Endodermal cell (in vitro differentiated cells): ENCODE measurements around the gene BRD1. TPM values are rescaled to one million over a fixed set of nuclear protein-coding genes. Genes with fewer than 3 reads are reported as not detected.
"Not testable (repeated sequence)": the region's sequence is repeated elsewhere in the genome, so short reads cannot be mapped to it uniquely, and the experiment has no call there.

ENCODE experiments used
- DNase-seq: peaks from one replicate; pipeline ENCODE4 v3.0.0-alpha.2; 2017
- H3K27ac ChIP-seq: 2 replicates; pipeline ENCODE4 v1.5.1; 2013; ENCODE audit warnings: mild to moderate bottlenecking, low read depth, low read length, moderate library complexity
- H3K27me3 ChIP-seq: 2 replicates; pipeline ENCODE4 v1.6.1; 2013; ENCODE audit warnings: mild to moderate bottlenecking, low read length, moderate library complexity; ENCODE audit not compliant: insufficient read depth, control insufficient read depth, poor library complexity, severe bottlenecking
- H3K36me3 ChIP-seq: 2 replicates; pipeline ENCODE4 v1.7.0; 2013; ENCODE audit warnings: mild to moderate bottlenecking, low read length, moderate library complexity; ENCODE audit not compliant: control insufficient read depth, insufficient read depth
- H3K4me1 ChIP-seq: one replicate; pipeline ENCODE4 v1.7.0; 2013; ENCODE audit warnings: low read length; ENCODE audit not compliant: control insufficient read depth, insufficient read depth
- H3K4me3 ChIP-seq: 2 replicates; pipeline ENCODE4 v1.5.1; 2013; ENCODE audit warnings: mild to moderate bottlenecking, low read length, moderate library complexity
- H3K9ac ChIP-seq: 2 replicates; pipeline ENCODE4 v1.6.1; 2013; ENCODE audit warnings: mild to moderate bottlenecking, low read length, moderate library complexity; ENCODE audit not compliant: poor library complexity, severe bottlenecking; ENCODE audit errors: extremely low read depth
- H3K9me3 ChIP-seq: 2 replicates; pipeline ENCODE4 v1.6.1; 2013; ENCODE audit warnings: mild to moderate bottlenecking, low read length, moderate library complexity; ENCODE audit not compliant: control insufficient read depth
- H3K27ac Mint-ChIP-seq: 2 replicates; pipeline ENCODE4 v1.8.0; 2020; ENCODE audit warnings: mixed read lengths
- H3K27me3 Mint-ChIP-seq: 2 replicates; pipeline ENCODE4 v1.8.0; 2021; ENCODE audit warnings: mild to moderate bottlenecking, mixed read lengths; ENCODE audit not compliant: insufficient read depth
- H3K36me3 Mint-ChIP-seq: 2 replicates; pipeline ENCODE4 v1.8.0; 2020; ENCODE audit warnings: low read depth, mixed read lengths
- H3K4me1 Mint-ChIP-seq: 2 replicates; pipeline ENCODE4 v1.8.0; 2020; ENCODE audit warnings: mixed read lengths
- H3K4me3 Mint-ChIP-seq: 2 replicates; pipeline ENCODE4 v1.8.0; 2020; ENCODE audit warnings: mild to moderate bottlenecking, moderate library complexity, mixed read lengths
- H3K9me3 Mint-ChIP-seq: 2 replicates; pipeline ENCODE4 v1.8.0; 2020; ENCODE audit warnings: mild to moderate bottlenecking, mixed read lengths
- CTCF ChIP-seq: fragments of 200-600 bp; sonication (generic); conservative IDR thresholded peaks from 2 replicates; pipeline ENCODE4 v1.5.0; 2021; ENCODE audit warnings: antibody characterized with exemption, mild to moderate bottlenecking
- WGBS, 2 experiments: methylation state at CpG; one replicate each; pipeline versions ENCODE4 v1.1.5 to v1.1.7; 2013; ENCODE audit warnings: missing lambda C conversion rate in 2 of 2, mixed read lengths in 1 of 2; ENCODE audit not compliant: insufficient coverage in 1 of 2, insufficient read length in 1 of 2; 5-methylcytosine and 5-hydroxymethylcytosine counted together
- total RNA-seq, 2 donors: library from RNA; stranded (reverse); fragmentation: NEBNext Ultra II Directional in 1 of 2; extraction: Animal tissue kit (Norgen Biotek cat#: 25700) in 1 of 2; gene quantifications; 2 replicates in 1 of 2; 3 replicates in 1 of 2; pipeline ENCODE4 v1.2.1, GENCODE V29; 2021

The BRD1 gene
- total RNA-seq, 2 donors from 2014 or later, result 49.5 to 54.9 TPM

- H3K36me3 Mint-ChIP-seq, result peaks cover 6% of the 10 kb centered on the region
- no peak overlapping the region for H3K4me3 Mint-ChIP-seq
- TF ChIP-seq CTCF, result no peak
- no peak overlapping the region for H3K4me3 ChIP-seq
- H3K27ac Mint-ChIP-seq, result no peak overlapping the region
- peaks cover 9% of the 10 kb centered on the region for H3K9me3 ChIP-seq
- no peaks in the 10 kb centered on the region for H3K27me3 Mint-ChIP-seq
- no peaks in the 10 kb centered on the region for H3K27me3 ChIP-seq
- peak; percentile 31 for DNase-seq
- no peak overlapping the region for H3K9ac ChIP-seq
- H3K4me1 ChIP-seq, result no peaks in the 10 kb centered on the region
- WGBS, 2 experiments, result 80 to 84% methylated on average over 1 to 13 of the region's 13 CpGs
- no peaks in the 10 kb centered on the region for H3K36me3 ChIP-seq
- H3K9me3 Mint-ChIP-seq, result peaks cover 12% of the 10 kb centered on the region
- H3K27ac ChIP-seq, result no peak overlapping the region
- no peaks in the 10 kb centered on the region for H3K4me1 Mint-ChIP-seq
Observed at GRCh38 chr22:49763696-49764095, 64.0 kb downstream of the BRD1 start.

GRCh38 chr22:49763138-49763537 is 64.5 kb downstream of the BRD1 start:
- Histone ChIP-seq H3K36me3 (no peaks in the 10 kb centered on the region), H3K4me3 (no peak overlapping the region), H3K27me3 (no peaks in the 10 kb centered on the region), H3K4me1 (no peaks in the 10 kb centered on the region), H3K9ac (no peak overlapping the region), H3K27ac (no peak overlapping the region), H3K9me3 (peaks cover 9% of the 10 kb centered on the region)
- TF ChIP-seq CTCF, result no peak
- Mint-ChIP-seq H3K36me3 (peaks cover 6% of the 10 kb centered on the region), H3K9me3 (peaks cover 12% of the 10 kb centered on the region), H3K4me1 (no peaks in the 10 kb centered on the region), H3K27ac (no peak overlapping the region), H3K4me3 (no peak overlapping the region), H3K27me3 (no peaks in the 10 kb centered on the region)
- peak; percentile 22 for DNase-seq
- 88% methylated on average over 10 to 13 of the region's 13 CpGs for WGBS, 2 experiments

- H3K4me1 ChIP-seq, H3K4me3 Mint-ChIP-seq, H3K36me3 ChIP-seq, DNase-seq, H3K27ac ChIP-seq, H3K4me1 Mint-ChIP-seq, H3K36me3 Mint-ChIP-seq, H3K9me3 ChIP-seq, H3K27me3 ChIP-seq, H3K27ac Mint-ChIP-seq, H3K9ac ChIP-seq, H3K4me3 ChIP-seq, H3K27me3 Mint-ChIP-seq: not testable (repeated sequence)
- WGBS, 2 experiments, result 81 to 92% methylated on average over 3 to 5 of the region's 7 CpGs
- H3K9me3 Mint-ChIP-seq, result peaks cover 12% of the 10 kb centered on the region
Observed at GRCh38 chr22:49762571-49762970, 65.1 kb downstream of the BRD1 start.

- no peak overlapping the region for H3K27ac Mint-ChIP-seq
Observed at GRCh38 chr22:49761836-49762235, 65.8 kb downstream of the BRD1 start.

More at GRCh38 chr22:49761836-49762235, 65.8 kb downstream of the BRD1 start:
- Histone ChIP-seq H3K4me1 (no peaks in the 10 kb centered on the region), H3K27ac (no peak overlapping the region), H3K9ac (no peak overlapping the region), H3K36me3 (no peaks in the 10 kb centered on the region), H3K9me3 (peaks cover 5% of the 10 kb centered on the region), H3K27me3 (no peaks in the 10 kb centered on the region), H3K4me3 (no peak overlapping the region)
- no peak for TF ChIP-seq CTCF
- Mint-ChIP-seq H3K36me3 (no peaks in the 10 kb centered on the region), H3K9me3 (peaks cover 12% of the 10 kb centered on the region), H3K27me3 (peaks cover 2% of the 10 kb centered on the region), H3K4me3 (no peak overlapping the region), H3K4me1 (no peaks in the 10 kb centered on the region)
- 86 to 92% methylated on average over 4 to 7 of the region's 7 CpGs for WGBS, 2 experiments
- DNase-seq, result no peak
